WI38 (cell line): ENCODE data around the gene RGS8.

ENCODE experiments used
- H3K4me3 ChIP-seq: 2 replicates; pipeline ENCODE4 v1.5.1; 2011; ENCODE audit warnings: low read depth, mild to moderate bottlenecking, control low read depth, low read length
- TF ChIP-seq, protein P1 (sequence below): IDR thresholded peaks from 2 replicates; pipeline ENCODE4 v1.5.1; 2012; ENCODE audit warnings: low read depth, mild to moderate bottlenecking, control low read depth, low read length

The RGS8 gene

DNA sequence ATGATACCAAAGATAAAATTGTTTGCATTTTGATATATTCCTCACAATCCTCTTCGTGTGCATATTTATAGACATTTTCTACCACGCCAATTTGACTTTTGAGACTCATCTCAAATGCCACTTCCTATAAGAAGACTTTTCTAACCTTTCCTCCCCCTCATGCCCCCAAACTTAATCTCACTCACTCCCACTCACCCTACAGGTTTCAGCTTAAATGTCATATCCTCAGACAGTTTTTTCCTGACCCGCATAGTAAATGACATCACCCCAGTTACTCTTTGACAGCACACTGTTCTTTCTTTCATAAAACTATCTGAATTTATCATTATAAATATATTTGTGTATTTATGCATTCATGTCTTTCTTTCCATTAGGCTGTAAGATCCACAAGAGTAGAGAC, 29.6 kb upstream of the RGS8 start:
- TF ChIP-seq, protein P1, sequence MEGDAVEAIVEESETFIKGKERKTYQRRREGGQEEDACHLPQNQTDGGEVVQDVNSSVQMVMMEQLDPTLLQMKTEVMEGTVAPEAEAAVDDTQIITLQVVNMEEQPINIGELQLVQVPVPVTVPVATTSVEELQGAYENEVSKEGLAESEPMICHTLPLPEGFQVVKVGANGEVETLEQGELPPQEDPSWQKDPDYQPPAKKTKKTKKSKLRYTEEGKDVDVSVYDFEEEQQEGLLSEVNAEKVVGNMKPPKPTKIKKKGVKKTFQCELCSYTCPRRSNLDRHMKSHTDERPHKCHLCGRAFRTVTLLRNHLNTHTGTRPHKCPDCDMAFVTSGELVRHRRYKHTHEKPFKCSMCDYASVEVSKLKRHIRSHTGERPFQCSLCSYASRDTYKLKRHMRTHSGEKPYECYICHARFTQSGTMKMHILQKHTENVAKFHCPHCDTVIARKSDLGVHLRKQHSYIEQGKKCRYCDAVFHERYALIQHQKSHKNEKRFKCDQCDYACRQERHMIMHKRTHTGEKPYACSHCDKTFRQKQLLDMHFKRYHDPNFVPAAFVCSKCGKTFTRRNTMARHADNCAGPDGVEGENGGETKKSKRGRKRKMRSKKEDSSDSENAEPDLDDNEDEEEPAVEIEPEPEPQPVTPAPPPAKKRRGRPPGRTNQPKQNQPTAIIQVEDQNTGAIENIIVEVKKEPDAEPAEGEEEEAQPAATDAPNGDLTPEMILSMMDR: no peak
- no peak overlapping the region for H3K4me3 ChIP-seq

DNA sequence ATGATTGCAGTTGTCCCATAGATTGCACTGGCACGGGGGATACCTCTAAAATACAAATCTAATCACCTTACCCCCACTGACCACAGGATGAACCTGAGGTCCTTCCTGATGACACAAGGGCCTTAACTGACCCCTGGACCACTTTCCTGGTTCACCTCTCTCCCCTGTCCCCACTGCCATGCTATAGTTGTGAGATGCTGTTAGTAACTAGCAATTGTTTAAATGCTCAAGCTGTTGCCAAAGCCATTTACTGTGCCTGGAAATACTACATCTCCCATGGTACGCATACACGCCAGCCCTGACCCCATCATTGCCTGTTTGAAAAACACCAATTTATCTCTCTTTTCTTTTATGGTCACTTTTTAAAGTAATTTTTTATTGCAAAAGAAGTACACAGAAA, 29.1 kb upstream of the RGS8 start:
- TF ChIP-seq, protein P1: no peak
- no peak overlapping the region for H3K4me3 ChIP-seq

DNA sequence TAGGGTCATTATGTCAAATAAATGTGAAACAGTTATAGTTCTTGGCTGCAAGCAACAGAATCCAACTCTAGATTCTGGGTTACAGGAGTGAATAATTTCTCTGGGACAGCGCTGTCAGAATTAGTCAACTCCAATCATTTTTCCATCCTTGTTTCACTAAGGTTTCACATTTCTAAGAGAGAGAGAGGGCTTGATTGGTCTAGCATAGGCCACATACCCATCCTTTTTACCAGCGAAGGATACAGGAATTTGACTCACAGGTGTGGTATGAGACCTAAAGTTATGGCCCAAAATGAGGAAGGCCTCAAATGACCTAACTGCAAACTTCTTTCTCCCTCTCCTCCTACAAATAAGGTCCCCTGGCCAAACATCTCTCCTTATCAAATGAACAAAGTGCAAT, 25.5 kb upstream of the RGS8 start:
- H3K4me3 ChIP-seq: no peak overlapping the region
- TF ChIP-seq, protein P1: no peak

DNA sequence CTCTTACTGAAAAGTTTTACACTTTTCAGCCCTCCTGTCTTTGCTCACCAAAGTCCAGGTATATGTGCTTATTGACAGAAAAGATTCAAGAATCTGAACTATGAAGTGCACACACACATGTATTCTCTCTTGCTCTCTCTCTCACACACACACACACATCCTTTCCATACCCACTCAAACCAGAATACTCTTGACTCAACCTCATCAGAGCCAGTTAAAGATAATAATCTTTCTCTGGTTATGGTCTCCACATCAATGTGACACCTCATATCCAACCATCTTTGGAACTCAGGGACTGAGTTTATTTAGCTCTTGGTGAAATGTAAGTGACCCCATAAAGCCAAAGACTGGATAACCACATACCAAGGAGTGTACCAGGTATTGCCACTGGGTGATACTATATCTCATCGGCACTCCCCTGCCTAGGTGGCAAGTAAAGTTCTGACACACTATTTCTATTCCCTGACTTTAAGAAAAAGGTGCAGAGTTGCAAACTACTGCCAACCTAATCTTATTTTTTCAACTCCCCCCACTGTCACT, 24.9 kb upstream of the RGS8 start:
- no peak overlapping the region for H3K4me3 ChIP-seq
- TF ChIP-seq, protein P1: no peak

DNA sequence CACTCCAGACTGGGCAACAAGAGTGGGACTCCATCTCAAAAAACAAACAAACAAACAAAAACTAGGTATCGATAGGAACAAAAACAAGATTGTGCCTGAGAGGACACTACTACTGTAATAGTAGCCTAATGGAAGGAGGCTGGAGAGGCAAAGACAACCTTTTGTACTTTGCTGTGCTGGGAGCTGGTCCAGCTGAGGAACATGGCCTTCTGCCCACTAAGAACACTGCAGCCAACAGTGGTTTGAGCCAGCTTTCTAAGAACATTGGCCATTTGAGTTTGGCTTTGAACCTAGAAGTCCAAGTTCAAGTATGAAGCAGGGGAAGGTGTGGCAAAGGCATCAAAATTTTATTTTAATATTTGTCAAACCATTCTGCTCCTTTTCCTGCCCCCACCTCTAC, 22.7 kb upstream of the RGS8 start:
- TF ChIP-seq, protein P1: no peak
- H3K4me3 ChIP-seq: no peak overlapping the region

DNA sequence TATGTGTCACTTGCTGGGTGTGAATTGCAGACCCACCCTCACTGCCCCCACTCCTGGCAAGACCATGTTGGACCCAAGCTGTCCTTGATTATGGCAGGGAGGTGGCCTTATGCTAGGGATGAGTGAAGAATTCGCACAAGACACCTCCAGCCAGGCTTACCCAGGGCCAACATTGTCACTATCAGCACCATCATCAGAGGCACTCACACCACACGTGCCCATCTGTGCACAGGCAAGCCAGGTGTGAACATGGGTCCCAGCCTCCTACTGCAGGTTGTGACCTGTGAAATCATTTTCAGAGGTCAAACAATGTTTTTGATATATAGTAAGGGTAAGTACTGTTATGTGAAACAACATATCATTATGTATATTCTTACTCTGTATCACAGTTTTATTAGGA, 20.3 kb upstream of the RGS8 start:
- TF ChIP-seq, protein P1: no peak
- H3K4me3 ChIP-seq: no peak overlapping the region

DNA sequence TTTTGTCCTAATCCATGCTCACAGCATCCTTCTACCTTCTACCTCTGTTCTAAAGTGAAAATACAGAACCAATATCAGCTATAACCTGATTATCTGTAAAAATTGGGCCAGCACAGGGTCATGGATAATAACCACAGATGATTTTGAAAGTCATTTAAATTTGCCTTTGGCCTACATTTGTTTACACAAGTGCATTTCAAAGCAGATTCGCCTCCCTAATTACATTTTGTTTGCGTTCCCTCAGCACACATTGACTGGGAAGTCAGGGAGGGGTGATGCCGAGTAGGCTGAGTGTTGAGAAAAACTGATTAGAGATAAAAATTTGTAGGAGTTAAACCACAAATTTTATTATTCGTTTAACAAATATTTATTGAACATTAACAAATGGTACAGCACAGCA, 19.2 kb upstream of the RGS8 start:
- H3K4me3 ChIP-seq: no peak overlapping the region
- TF ChIP-seq, protein P1: no peak
